HFF-Myc (cell line): ENCODE data around the gene UBL5.

Experiments
- DNase-seq: peaks from one replicate; pipeline ENCODE4 v3.0.0-alpha.2; 2011; ENCODE audit warnings: low read depth; ENCODE audit errors: extremely low read depth
- H3K4me3 ChIP-seq: replicated peaks from 2 replicates; pipeline ENCODE4 v1.5.1; 2011; ENCODE audit warnings: low read depth, mild to moderate bottlenecking, control low read depth, low read length
- CTCF ChIP-seq: IDR thresholded peaks from 2 replicates; pipeline ENCODE4 v1.5.1; 2012; ENCODE audit warnings: mild to moderate bottlenecking, low read depth, low read length, control low read depth; ENCODE audit errors: missing control alignments

Gene UBL5

GRCh38 chr19:9797871-9798270, 29.8 kb upstream of the UBL5 start:
- no peak overlapping the region for H3K4me3 ChIP-seq
- TF ChIP-seq CTCF, result no peak
- DNase-seq, result no peak

- no peak overlapping the region for H3K4me3 ChIP-seq
- DNase-seq, result no peak
- no peak for TF ChIP-seq CTCF
Observed at GRCh38 chr19:9799162-9799561, 28.6 kb upstream of the UBL5 start.

GRCh38 chr19:9801976-9802375, 25.7 kb upstream of the UBL5 start:
- H3K4me3 ChIP-seq, result no peak overlapping the region
- no peak for DNase-seq
- no peak for TF ChIP-seq CTCF

GRCh38 chr19:9806803-9807202, 20.9 kb upstream of the UBL5 start:
- DNase-seq, result no peak
- TF ChIP-seq CTCF, result no peak
- no peak overlapping the region for H3K4me3 ChIP-seq

GRCh38 chr19:9808855-9809824, 18.6 kb upstream of the UBL5 start:
- no peak overlapping the region for H3K4me3 ChIP-seq
- no peak for TF ChIP-seq CTCF
- no peak for DNase-seq

GRCh38 chr19:9811139-9811538, 16.6 kb upstream of the UBL5 start:
- TF ChIP-seq CTCF, result no peak

More at GRCh38 chr19:9811139-9811538, 16.6 kb upstream of the UBL5 start:
- no peak overlapping the region for H3K4me3 ChIP-seq
- DNase-seq, result no peak
